HG02943 (cell line): ENCODE measurements around the gene MEI1.
A peak's percentile ranks its signal among the peaks of the same experiment; 100 is the strongest.

Experiments
- ATAC-seq: cut with Tn5 transposase; IDR thresholded peaks from one replicate; pipeline ENCODE4 v1.9.1; 2021; ENCODE audit warnings: mild to moderate bottlenecking, low read depth, moderate library complexity; ENCODE audit not compliant: unreplicated experiment

MEI1 gene

GRCh38 chr22:41780746-41781505 lies 81.6 kb downstream of the MEI1 start:
- peak; percentile 77 for ATAC-seq

DNA sequence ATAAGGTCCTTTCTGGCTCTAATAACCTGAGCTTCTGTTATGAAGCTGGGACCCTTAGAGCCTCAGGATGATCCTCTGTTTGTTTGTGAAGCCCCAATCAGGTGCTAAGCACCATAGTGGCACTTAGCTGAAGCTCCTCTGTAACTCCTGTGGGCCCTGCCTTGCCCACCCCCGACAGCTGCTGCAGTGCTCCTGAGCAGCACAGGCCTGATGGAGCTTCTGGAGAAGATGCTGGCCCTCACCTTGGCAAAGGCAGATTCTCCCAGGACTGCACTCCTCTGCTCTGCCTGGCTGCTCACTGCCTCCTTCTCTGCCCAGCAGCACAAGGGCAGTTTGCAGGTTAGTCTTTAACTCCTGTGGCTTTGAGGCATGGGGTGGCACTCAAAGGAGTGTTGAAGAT lies 82.2 kb downstream of the MEI1 start:
- peak; percentile 29 for ATAC-seq

GRCh38 chr22:41782316-41782715 lies 83.0 kb downstream of the MEI1 start:
- ATAC-seq = no peak

DNA sequence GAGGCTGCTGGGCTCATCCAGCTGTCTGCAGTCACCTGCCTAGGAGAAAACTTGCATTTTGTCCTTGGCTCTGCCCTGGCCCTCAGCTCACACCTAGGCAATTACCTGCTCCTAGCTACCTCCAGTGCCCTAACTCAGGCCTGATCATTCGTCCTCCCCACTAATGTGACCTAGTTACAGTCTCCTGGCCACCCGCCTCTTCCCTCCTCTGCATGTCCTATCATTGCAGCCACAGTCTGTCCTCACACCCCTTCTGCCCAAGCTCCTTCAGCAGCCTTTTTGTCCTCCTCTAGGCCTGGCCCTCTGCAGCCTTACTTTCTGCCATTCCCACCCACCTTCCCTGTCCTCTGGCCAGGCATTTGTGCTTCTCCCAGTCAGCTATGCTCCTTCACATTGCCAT lies 83.4 kb downstream of the MEI1 start:
- no peak for ATAC-seq

GRCh38 chr22:41787331-41787730 lies 88.0 kb downstream of the MEI1 start:
- no peak for ATAC-seq

GRCh38 chr22:41793871-41794270 lies 94.6 kb downstream of the MEI1 start:
- no peak for ATAC-seq

GRCh38 chr22:41798736-41799135 lies 99.4 kb downstream of the MEI1 start:
- ATAC-seq = no peak

DNA sequence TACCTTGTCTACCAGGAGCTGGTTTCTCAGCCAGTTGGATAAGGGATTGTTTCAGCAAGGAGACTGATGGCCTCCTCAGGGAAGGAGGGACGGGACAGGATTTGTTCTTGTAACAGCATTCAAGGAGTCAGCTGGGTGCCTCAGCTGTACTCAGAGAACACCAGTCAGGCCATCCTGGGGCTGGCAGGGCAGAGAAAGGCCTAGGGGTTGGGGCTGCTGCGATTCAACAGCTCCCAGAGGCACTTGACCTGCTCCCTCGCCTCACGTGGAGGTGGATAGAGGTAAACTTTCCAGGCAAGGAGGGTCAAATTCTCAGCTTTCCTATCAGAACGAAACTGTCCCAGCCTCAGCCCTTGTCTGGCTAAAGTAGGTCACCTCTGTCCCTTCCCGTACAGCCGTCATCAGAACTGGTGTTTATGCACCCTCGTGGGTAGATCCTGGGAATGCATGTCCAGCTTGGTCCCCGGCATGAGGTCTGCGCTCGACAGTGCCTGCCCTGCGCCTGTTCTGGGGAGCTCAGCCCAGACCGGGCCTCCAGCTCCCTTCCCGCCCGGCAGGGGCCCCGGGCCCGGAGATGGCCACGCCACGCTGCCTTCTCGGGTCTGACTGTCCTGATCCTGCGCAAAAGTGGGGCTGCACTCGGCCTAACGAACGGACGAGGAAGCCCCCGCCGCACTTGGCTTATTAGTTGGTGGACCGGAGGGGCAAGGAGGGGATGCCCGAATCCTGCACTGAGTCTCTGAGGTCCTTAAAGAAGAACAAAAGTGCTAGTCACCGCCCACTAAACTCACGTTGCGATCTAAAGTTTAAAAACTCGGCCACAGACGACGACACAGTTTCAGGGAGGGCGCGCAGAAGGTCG lies 100.4 kb downstream of the MEI1 start:
- ATAC-seq = peak; percentile 32

DNA sequence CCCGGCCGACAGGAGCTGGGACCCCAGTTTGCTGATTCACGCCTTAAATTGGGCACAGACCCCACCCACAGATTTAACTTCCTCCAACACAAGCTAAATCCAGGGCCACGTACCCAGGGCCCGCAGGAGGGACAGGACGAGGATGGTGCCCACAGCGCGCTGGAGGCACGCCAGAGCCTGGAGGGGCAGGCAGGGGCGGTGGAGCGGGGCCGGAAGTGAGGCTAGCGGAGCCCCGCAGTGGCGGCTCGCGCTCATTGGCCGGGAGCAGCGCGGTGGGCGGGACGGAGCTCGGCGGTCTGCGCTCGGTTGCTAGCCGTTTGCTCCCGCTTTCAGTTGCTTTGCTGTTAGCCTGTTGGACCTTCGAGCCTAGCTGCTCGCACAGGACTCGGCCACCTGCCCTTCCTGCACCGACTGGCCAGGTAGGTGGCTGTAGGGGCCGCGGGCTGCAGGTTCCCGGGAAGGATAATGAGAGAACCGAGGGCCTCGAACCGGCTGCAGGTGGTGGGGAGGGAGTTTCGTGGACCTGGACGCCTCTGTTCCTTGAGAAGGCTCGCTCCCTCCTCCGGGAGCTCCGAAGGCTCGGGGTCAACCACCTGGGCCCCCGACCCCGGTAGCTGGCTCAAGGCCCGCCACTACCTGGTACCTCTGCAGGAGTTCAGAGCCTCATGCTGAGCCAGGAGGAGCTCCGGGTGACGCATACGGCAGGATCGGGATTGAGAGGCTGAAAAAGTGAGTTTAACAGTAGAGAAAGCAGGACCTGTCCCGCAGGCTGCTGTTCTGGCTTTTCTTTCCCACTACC lies 101.2 kb downstream of the MEI1 start, which contains the start of gene CCDC134:
Gene CCDC134 (plus strand): TSS at position 332 of the 799 bp plus-strand sequence. CDS start 8,212 bp downstream, outside the sequence.
- peak; percentile 85 for ATAC-seq

GRCh38 chr22:41801147-41801819 lies 102.0 kb downstream of the MEI1 start:
- no peak for ATAC-seq

- no peak for ATAC-seq
These were observed 102.6 kb downstream of the MEI1 start for GRCh38 chr22:41801886-41802285.

GRCh38 chr22:41805639-41806038 lies 106.3 kb downstream of the MEI1 start:
- no peak for ATAC-seq

- no peak for ATAC-seq
These were observed 109.1 kb downstream of the MEI1 start for GRCh38 chr22:41808400-41808799.

DNA sequence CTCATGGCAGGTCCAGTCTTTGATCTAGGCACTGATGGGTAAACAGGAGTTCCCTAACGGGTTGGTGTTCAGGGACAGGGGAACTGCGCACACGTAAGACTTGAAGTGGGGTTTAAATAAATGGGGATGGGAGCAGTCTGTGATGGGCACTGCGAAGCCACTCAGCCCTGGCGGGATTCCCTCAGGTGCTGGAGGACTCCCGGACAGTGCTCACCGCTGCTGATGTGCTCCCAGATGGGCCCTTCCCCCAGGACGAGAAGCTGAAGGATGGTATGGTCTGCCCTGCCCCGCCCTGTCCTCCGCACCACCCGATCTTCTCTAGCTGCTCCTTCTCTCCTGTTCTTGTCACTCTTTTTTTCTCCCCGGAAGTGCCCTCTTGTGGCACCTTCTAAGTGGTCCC lies 110.7 kb downstream of the MEI1 start:
- ATAC-seq = no peak

DNA sequence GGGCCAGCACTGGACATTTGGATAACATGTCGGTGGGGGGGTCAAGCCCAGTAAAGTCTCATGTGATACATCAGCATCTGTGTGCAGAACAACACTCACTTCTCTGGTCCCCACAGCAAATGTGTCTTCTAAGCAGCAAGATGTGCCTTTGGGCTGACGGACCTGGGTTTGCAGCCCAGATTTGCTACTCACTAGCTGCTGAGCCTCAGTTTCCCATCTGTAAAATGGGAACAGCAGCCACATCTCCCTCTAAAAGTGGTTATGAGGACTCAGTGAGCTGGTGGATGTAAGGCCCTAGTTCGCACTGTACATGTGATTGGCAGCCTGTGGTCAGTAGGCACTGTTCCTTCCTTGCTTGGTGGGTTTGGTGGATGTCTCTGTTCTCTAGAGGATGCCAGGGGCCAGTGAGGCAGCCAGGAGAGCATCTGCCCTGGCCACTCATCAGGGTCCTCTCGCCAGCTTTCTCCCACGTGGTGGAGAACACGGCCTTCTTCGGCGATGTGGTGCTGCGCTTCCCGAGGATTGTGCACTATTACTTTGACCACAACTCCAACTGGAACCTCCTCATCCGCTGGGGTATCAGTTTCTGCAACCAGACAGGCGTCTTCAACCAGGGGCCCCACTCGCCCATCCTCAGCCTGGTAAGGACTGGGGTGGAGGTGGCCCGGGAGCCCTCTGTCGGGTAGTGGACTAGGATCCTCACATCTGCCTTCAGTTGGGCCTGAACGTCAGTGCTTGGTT lies 113.7 kb downstream of the MEI1 start:
- no peak for ATAC-seq

- no peak for ATAC-seq
These were observed 114.6 kb downstream of the MEI1 start for GRCh38 chr22:41813726-41814410.

GRCh38 chr22:41815716-41816115 lies 116.4 kb downstream of the MEI1 start:
- ATAC-seq = no peak

- ATAC-seq = no peak
These were observed 116.9 kb downstream of the MEI1 start for GRCh38 chr22:41816241-41816640.

DNA sequence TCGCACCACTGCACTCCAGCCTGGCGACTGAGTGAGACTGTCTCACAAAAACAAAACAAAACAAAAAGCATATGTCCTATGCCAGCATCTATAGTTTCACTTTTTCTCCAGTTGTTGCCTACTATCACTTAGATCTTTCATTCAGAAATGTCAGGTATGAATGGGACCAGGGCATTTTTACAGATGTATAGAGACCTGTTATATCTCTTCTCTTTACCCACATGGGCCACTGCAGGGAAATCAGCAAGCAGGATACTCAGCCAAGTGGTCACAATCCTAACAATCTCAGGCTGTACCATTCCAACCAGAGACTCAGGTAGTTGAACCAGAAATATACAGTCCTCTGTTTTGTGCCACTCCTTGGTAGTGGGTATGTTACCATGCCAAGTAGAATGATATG lies 117.6 kb downstream of the MEI1 start:
- no peak for ATAC-seq
